Measurements from ENCODE around the gene SIRPB2.

SIRPB2 gene

GRCh38 chr20:1491860-1492642, 831 bp upstream of the SIRPB2 start:
- Histone ChIP-seq H3K9ac (no peak overlapping the region), H3K36me3 (ENCODE audit: insufficient read depth) (no peaks in the 10 kb centered on the region), H3K27me3 (ENCODE audit: insufficient read depth, low read depth) (no peaks in the 10 kb centered on the region), H3K4me1 (ENCODE audit: low read depth, poor library complexity, severe bottlenecking) (no peaks in the 10 kb centered on the region), H3K27ac (no peak overlapping the region), H3K4me2 (no peak overlapping the region), H3K79me2 (ENCODE audit: insufficient read depth, low read depth) (no peaks in the 10 kb centered on the region), H2AFZ (ENCODE audit: low read depth) (no peak overlapping the region), H3K4me3 (IDR thresholded peaks at IDR 0.05; ENCODE audit: insufficient read depth, low read depth, low read length) (no peak overlapping the region), H4K20me1 (ENCODE audit: insufficient read depth) (no peaks in the 10 kb centered on the region)
- TF ChIP-seq CTCF (conservative IDR thresholded peaks at IDR 0.05; ENCODE audit: low read depth, low read length): no peak

GRCh38 chr20:1490643-1491195, 501 bp downstream of the SIRPB2 start:
- H3K4me2 ChIP-seq: no peak overlapping the region
- H3K9ac ChIP-seq: no peak overlapping the region
- H3K4me3 ChIP-seq (IDR thresholded peaks at IDR 0.05; ENCODE audit: insufficient read depth, low read depth, low read length): no peak overlapping the region
- H3K27ac ChIP-seq: no peak overlapping the region
- TF ChIP-seq CTCF (conservative IDR thresholded peaks at IDR 0.05; ENCODE audit: low read depth, low read length): no peak
- H3K79me2 ChIP-seq (ENCODE audit: insufficient read depth, low read depth): no peaks in the 10 kb centered on the region
- no peaks in the 10 kb centered on the region for H3K4me1 ChIP-seq (ENCODE audit: low read depth, poor library complexity, severe bottlenecking)
- H2AFZ ChIP-seq (ENCODE audit: low read depth): no peak overlapping the region
- no peaks in the 10 kb centered on the region for H3K27me3 ChIP-seq (ENCODE audit: insufficient read depth, low read depth)
- H4K20me1 ChIP-seq (ENCODE audit: insufficient read depth): no peaks in the 10 kb centered on the region
- H3K36me3 ChIP-seq (ENCODE audit: insufficient read depth): no peaks in the 10 kb centered on the region

- Histone ChIP-seq H3K36me3 (ENCODE audit: insufficient read depth) (no peaks in the 10 kb centered on the region), H2AFZ (ENCODE audit: low read depth) (no peak overlapping the region), H3K27me3 (ENCODE audit: insufficient read depth, low read depth) (no peaks in the 10 kb centered on the region), H4K20me1 (ENCODE audit: insufficient read depth) (no peaks in the 10 kb centered on the region), H3K4me3 (IDR thresholded peaks at IDR 0.05; ENCODE audit: insufficient read depth, low read depth, low read length) (no peak overlapping the region), H3K9ac (no peak overlapping the region), H3K27ac (no peak overlapping the region), H3K4me2 (no peak overlapping the region), H3K79me2 (ENCODE audit: insufficient read depth, low read depth) (no peaks in the 10 kb centered on the region), H3K4me1 (ENCODE audit: low read depth, poor library complexity, severe bottlenecking) (no peaks in the 10 kb centered on the region)
- no peak for TF ChIP-seq CTCF (conservative IDR thresholded peaks at IDR 0.05; ENCODE audit: low read depth, low read length)
Measured at GRCh38 chr20:1489764-1490436, 1.3 kb downstream of the SIRPB2 start.

- Histone ChIP-seq H3K79me2 (ENCODE audit: insufficient read depth, low read depth) (no peaks in the 10 kb centered on the region), H3K4me2 (no peak overlapping the region), H3K4me1 (ENCODE audit: low read depth, poor library complexity, severe bottlenecking) (no peaks in the 10 kb centered on the region), H2AFZ (ENCODE audit: low read depth) (no peak overlapping the region), H4K20me1 (ENCODE audit: insufficient read depth) (no peaks in the 10 kb centered on the region), H3K4me3 (IDR thresholded peaks at IDR 0.05; ENCODE audit: insufficient read depth, low read depth, low read length) (no peak overlapping the region), H3K27me3 (ENCODE audit: insufficient read depth, low read depth) (no peaks in the 10 kb centered on the region), H3K9ac (no peak overlapping the region), H3K27ac (no peak overlapping the region), H3K36me3 (ENCODE audit: insufficient read depth) (no peaks in the 10 kb centered on the region)
- TF ChIP-seq CTCF (conservative IDR thresholded peaks at IDR 0.05; ENCODE audit: low read depth, low read length): no peak
Measured at GRCh38 chr20:1489325-1489724, 1.9 kb downstream of the SIRPB2 start.
